Endothelial cell of umbilical vein (primary cell): Measurements from ENCODE around the gene GCDH. TPM values are rescaled to one million over a fixed set of nuclear protein-coding genes. Genes with fewer than 3 reads are reported as not detected.

Source experiments
- BruUV-seq: library from RNA; stranded (reverse); fragments of 400-500 nt; replicated peaks from 2 replicates; lab custom pipeline; 2021; lab: Mats Ljungman, UMichigan
- CTCF ChIA-PET: fragments of 300-600, 350-600 bp; sonication (Branson Sonifier 250); formaldehyde crosslinking; loops from one replicate; lab custom pipeline; 2021; ENCODE audit warnings: antibody characterized with exemption, inconsistent platforms; lab: Charles Lee
- POLR2A ChIA-PET: fragments of 300-600, 350-600 bp; sonication (Branson Sonifier 250); formaldehyde crosslinking; loops from one replicate; lab custom pipeline; 2021; ENCODE audit warnings: antibody characterized with exemption, inconsistent platforms; lab: Charles Lee
- DNase-seq: peaks from one replicate; pipeline ENCODE4 v3.0.0-alpha.2; 2011; ENCODE audit warnings: low read depth, low spot score
- FAIRE-seq: peaks from 2 replicates; lab custom pipeline; 2011; peaks lifted over from hg19 to GRCh38; lab: Jason Lieb, UNC
- H2AFZ ChIP-seq: 2 replicates; pipeline ENCODE4 v1.6.0; 2012; ENCODE audit warnings: low read depth, low read length, control low read depth, inconsistent platforms
- H3K27ac ChIP-seq: 2 replicates; pipeline ENCODE4 v1.5.1; 2011; ENCODE audit warnings: low read depth, mild to moderate bottlenecking, control low read depth, low read length, moderate library complexity; ENCODE audit not compliant: insufficient read depth
- H3K27me3 ChIP-seq, 2 experiments: 2 replicates each; pipeline versions ENCODE4 v1.6.0 to v1.6.1; 2011; ENCODE audit warnings: low read length in 2 of 2, mixed read lengths in 1 of 2; ENCODE audit not compliant: control insufficient read depth in 2 of 2, insufficient read depth in 2 of 2
- H3K36me3 ChIP-seq, 2 experiments: 2 replicates in 1 of 2; 3 replicates in 1 of 2; pipeline ENCODE4 v1.5.1; 2011; ENCODE audit warnings: low read length in 2 of 2, mild to moderate bottlenecking in 1 of 2, moderate library complexity in 1 of 2; ENCODE audit not compliant: control insufficient read depth in 2 of 2, insufficient read depth in 2 of 2; ENCODE audit errors: extremely low read depth in 1 of 2
- H3K4me1 ChIP-seq: 3 replicates; pipeline ENCODE4 v1.5.1; 2011; ENCODE audit warnings: mild to moderate bottlenecking, low read length; ENCODE audit not compliant: control insufficient read depth, insufficient read depth; ENCODE audit errors: extremely low read depth
- H3K4me2 ChIP-seq: 2 replicates; pipeline ENCODE4 v1.6.1; 2011; ENCODE audit warnings: low read length, control low read depth, mixed read lengths; ENCODE audit not compliant: insufficient read depth
- H3K4me3 ChIP-seq, 3 experiments: fragments of 200-600 bp in 1 of 3; sonication (generic), shearing (Covaris generic) in 1 of 3; replicated peaks in 1 of 3; 2 replicates each; pipeline ENCODE4 v1.5.1; 2011 to 2016; ENCODE audit warnings: control low read depth in 3 of 3, low read length in 3 of 3, mild to moderate bottlenecking in 2 of 3, inconsistent platforms in 1 of 3, low read depth in 1 of 3, moderate library complexity in 1 of 3; ENCODE audit not compliant: insufficient read depth in 1 of 3
- H3K79me2 ChIP-seq: 2 replicates; pipeline ENCODE4 v1.6.0; 2012; ENCODE audit warnings: low read length, inconsistent platforms; ENCODE audit not compliant: control insufficient read depth, insufficient read depth
- H3K9ac ChIP-seq: replicated peaks from 2 replicates; pipeline ENCODE3; 2011; ENCODE audit warnings: low read length, control low read depth; ENCODE audit not compliant: insufficient read depth; ENCODE audit errors: extremely low read depth
- H3K9me1 ChIP-seq: replicated peaks from 3 replicates; pipeline ENCODE4 v1.6.0; 2011; ENCODE audit warnings: mild to moderate bottlenecking, low read length; ENCODE audit not compliant: control insufficient read depth, insufficient read depth; ENCODE audit errors: extremely low read depth
- H3K9me3 ChIP-seq: replicated peaks from 2 replicates; pipeline ENCODE4 v1.5.1; 2012; ENCODE audit warnings: low read length, inconsistent platforms; ENCODE audit not compliant: control insufficient read depth, insufficient read depth
- H4K20me1 ChIP-seq: replicated peaks from 2 replicates; pipeline ENCODE3; 2011; ENCODE audit warnings: mild to moderate bottlenecking, low read length; ENCODE audit not compliant: control insufficient read depth, insufficient read depth; ENCODE audit errors: extremely low read depth
- CTCF ChIP-seq, 2 donors: IDR thresholded peaks; 1 replicate in 1 of 2; 2 replicates in 1 of 2; pipeline ENCODE4 v1.5.1; 2011; ENCODE audit warnings: low read length in 2 of 2, mild to moderate bottlenecking in 2 of 2, moderate library complexity in 2 of 2, control low read depth in 1 of 2, inconsistent platforms in 1 of 2, low read depth in 1 of 2; ENCODE audit not compliant: insufficient read depth in 1 of 2; ENCODE audit errors: extremely low read depth in 1 of 2
- EZH2 ChIP-seq: IDR thresholded peaks from 2 replicates; pipeline ENCODE4 v1.6.1; 2012; ENCODE audit warnings: borderline replicate concordance, low read depth, mild to moderate bottlenecking, moderate library complexity, low read length, inconsistent platforms; ENCODE audit not compliant: severe bottlenecking
- FOS ChIP-seq: IDR thresholded peaks from 2 replicates; pipeline ENCODE4 v1.6.1; 2011; ENCODE audit warnings: mild to moderate bottlenecking, low read length, moderate library complexity, borderline replicate concordance; ENCODE audit not compliant: insufficient read depth
- GATA2 ChIP-seq: IDR thresholded peaks from 2 replicates; pipeline ENCODE4 v1.7.0; 2011; ENCODE audit warnings: low read depth, mild to moderate bottlenecking, moderate library complexity, mixed read lengths, low read length; ENCODE audit not compliant: insufficient read length, insufficient read depth
- JUN ChIP-seq: IDR thresholded peaks from 2 replicates; pipeline ENCODE4 v1.6.1; 2011; ENCODE audit warnings: borderline replicate concordance, low read depth; ENCODE audit not compliant: insufficient read length, insufficient read depth
- MAX ChIP-seq: IDR thresholded peaks from 2 replicates; pipeline ENCODE4 v1.6.1; 2011; ENCODE audit not compliant: insufficient read depth, insufficient read length
- MYC ChIP-seq: IDR thresholded peaks from one replicate; pipeline ENCODE4 v1.6.1; 2011; ENCODE audit warnings: mild to moderate bottlenecking, low read depth, low read length
- POLR2A ChIP-seq: IDR thresholded peaks from 2 replicates; pipeline ENCODE4 v1.6.1; 2012; ENCODE audit warnings: low read depth, mild to moderate bottlenecking, control low read depth, low read length
- POLR2AphosphoS5 ChIP-seq: IDR thresholded peaks from 2 replicates; pipeline ENCODE4 v1.6.1; 2012; ENCODE audit warnings: low read depth, mild to moderate bottlenecking, control low read depth, low read length, moderate library complexity; ENCODE audit not compliant: insufficient read depth
- dilution Hi-C: fragments of 300-500 bp; cut with MboI; formaldehyde crosslinking; loops from one replicate; pipeline ENCODE4 v1.15.0; 2019; ENCODE audit warnings: low sequenced_read_pairs; ENCODE audit not compliant: extremely low pct_ligation_motif_present
- intact Hi-C: fragments of 100-400 bp; cut with micrococcal nuclease; formaldehyde crosslinking; loops from one replicate; pipeline ENCODE4 v1.10.0; 2022
- polyA plus RNA-seq, 4 experiments: library from polyadenylated mRNA; depleted of rRNA in 3 of 4; stranded (reverse) in 3 of 4; unstranded in 1 of 4; fragments of >200 nt; gene quantifications; 2 replicates each; pipeline versions ENCODE4 v1.2.1 to v1.2.3, GENCODE V29; 2011 to 2012; ENCODE audit warnings: missing spikeins in 1 of 4
- total RNA-seq: library from RNA; stranded (reverse); gene quantifications from 2 replicates; pipeline ENCODE4 v1.2.3, GENCODE V29; 2021

The GCDH gene
- total and polyA plus RNA-seq, 2 donors (not counting 3 experiments of a cell fraction or from before 2014, with no cell fraction given) = 27.3 to 35.8 TPM

GRCh38 chr19:12884627-12884925, 6.4 kb upstream of the GCDH start:
- BruUV-seq = no TSS peak
- TF ChIP-seq POLR2A (no peak), EZH2 (no peak), GATA2 (no peak), POLR2AphosphoS5 (no peak), CTCF (IDR thresholded peaks at IDR 0.05; ENCODE audit: extremely low read depth in 1 of 2, insufficient read depth in 1 of 2, low read depth in 1 of 2, low read length in 2 of 2) (no peak), JUN (no peak), FOS (no peak), MYC (no peak), MAX (no peak)
- Histone ChIP-seq H3K27me3 (peaks cover 12 to 22% of the 10 kb centered on the region in 2 experiments), H4K20me1 (no peaks in the 10 kb centered on the region), H3K4me2 (no peak overlapping the region), H2AFZ (no peak overlapping the region), H3K79me2 (no peaks in the 10 kb centered on the region), H3K9me3 (no peaks in the 10 kb centered on the region), H3K27ac (no peak overlapping the region), H3K4me1 (peaks cover 4% of the 10 kb centered on the region), H3K36me3 (no peaks in the 10 kb centered on the region), H3K9me1 (no peaks in the 10 kb centered on the region), H3K4me3 (no peak overlapping the region), H3K9ac (no peak overlapping the region)
- FAIRE-seq (no peak), DNase-seq (no peak)
- POLR2A ChIA-PET = no interaction called here
- intact Hi-C loops (no loop called here), dilution Hi-C loops (no loop called here)
- CTCF ChIA-PET = interaction anchor here (0.8 to 1.5 kb wide), 7 partner anchors 8 to 126 kb away, joined by 3 to 12 read pairs (median 3); no protein-coding TSS in a partner anchor
